Midbrain (tissue), 1 donor: ENCODE results near the gene INTS14.
A peak's percentile ranks its signal among the peaks of the same experiment; 100 is the strongest.

ENCODE experiments used
- DNase-seq: peaks from one replicate; lab custom pipeline; 2025; lab: John Stamatoyannopoulos, UW

Gene INTS14

DNA sequence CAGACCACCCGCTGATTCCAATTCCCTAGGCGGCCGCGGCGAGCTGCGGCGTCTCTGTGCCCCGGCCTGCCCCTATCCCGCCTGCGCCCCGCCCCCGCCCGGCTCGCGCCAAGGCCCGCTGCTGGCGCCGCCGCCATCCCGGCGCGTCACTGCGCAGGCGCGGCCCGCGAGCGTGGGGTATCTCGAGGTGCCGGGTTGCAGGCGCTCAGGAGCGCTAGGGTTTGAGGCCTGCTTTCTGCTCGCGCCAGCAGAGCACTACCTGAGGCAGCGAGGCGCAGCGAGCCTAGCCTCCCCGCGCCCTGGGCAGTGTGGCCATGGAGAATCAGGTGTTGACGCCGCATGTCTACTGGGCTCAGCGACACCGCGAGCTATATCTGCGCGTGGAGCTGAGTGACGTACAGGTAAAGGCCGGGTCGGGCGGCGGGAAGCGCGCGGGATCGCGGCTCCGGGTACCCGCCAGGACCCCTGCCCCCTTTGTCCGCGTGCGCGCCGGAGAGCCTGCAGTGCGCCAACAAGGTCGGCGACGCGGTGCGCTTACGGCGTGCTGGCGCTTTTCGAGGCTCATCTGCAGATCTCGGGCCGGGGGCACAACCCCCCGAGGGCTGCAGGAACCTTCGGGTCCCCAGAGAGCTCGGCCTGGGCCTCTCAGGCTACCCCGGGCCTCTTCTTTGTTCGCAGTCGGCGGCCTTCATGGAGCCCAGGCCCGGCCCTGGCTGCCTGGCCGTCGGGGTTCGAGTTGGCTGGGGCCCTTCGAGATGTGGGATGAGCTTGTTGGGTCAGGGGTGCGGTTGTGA, 80.4 kb downstream of the INTS14 start, which contains the start of gene HACD3:
HACD3 (plus strand) TSS at position 146 of the 794 bp plus-strand sequence; CDS start at position 315, 169 bp downstream.
- peak; percentile 89 for DNase-seq

DNA sequence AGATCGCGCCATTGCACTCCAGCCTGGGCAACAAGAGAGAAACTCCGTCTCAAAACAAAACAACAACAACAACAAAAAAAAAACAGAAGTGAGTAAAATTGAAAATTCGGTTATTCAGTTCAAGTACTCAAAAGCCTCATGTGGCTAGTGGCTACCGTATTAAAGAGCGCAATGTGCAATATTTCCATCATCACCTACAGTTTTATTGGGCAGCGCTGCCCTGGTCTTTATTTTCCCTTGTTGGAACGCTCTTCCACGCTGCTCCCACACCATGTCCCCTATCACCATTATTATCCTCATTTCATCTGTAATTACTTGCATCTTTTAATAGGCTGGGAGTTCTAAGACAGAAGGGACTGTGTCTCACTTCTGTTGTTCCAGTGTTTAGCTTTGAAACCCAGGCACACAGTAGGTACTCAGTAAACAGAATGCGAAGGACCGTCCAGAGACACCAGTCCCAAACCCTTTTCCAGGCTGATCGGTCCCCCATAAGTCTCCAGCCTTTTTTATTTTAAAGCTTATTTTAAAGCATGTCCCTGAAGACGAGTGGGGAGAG, 81.1 kb downstream of the INTS14 start:
- no peak for DNase-seq
